ENCODE measurements around the gene EXOC4. TPM values are rescaled to one million over a fixed set of nuclear protein-coding genes. Genes with fewer than 3 reads are reported as not detected.

EXOC4 gene
- total and polyA plus RNA-seq, 2 of the 8 experiments (the other 6 are each of a cell fraction or from before 2014, with no cell fraction given), result 27.0 to 67.3 TPM

GRCh38 chr7:133706016-133706415, 453.1 kb downstream of the EXOC4 start:
- H3K4me3 ChIP-seq (ENCODE audit: extremely low read depth in 1 of 4, insufficient read depth in 2 of 4, low read depth in 3 of 4, low read length in 4 of 4), result no peak overlapping the region
- no peak overlapping the region for H2BK5ac ChIP-seq (ENCODE audit: low read depth, low read length)
- WGBS, 2 experiments (ENCODE audit: extremely low coverage in 1 of 2, insufficient coverage in 1 of 2, insufficient read length in 1 of 2, insufficient replicate concordance in 2 of 2, low coverage in 1 of 2, low lambda C conversion rate in 2 of 2, missing lambda C conversion rate in 1 of 2), result 87% methylated on average over 1 of the region's 1 CpG; no CpG with 5 or more reads in 1 of the 2 experiments
- H3K9ac ChIP-seq (replicated peaks in 1 of 4; ENCODE audit: extremely low read depth in 1 of 4, low read depth in 3 of 4, low read length in 3 of 4), result no peak overlapping the region
- no peaks in the 10 kb centered on the region for H3K4me1 ChIP-seq (replicated peaks in 1 of 4; ENCODE audit: control insufficient read depth in 3 of 4, insufficient read depth in 4 of 4, low read length in 3 of 4)
- no peak overlapping the region for H4K91ac ChIP-seq (replicated peaks; ENCODE audit: insufficient read length, low read length)
- H3K4me2 ChIP-seq (ENCODE audit: insufficient read depth in 1 of 2, low read depth in 2 of 2, low read length in 2 of 2), result no peak overlapping the region
- H3K23ac ChIP-seq (ENCODE audit: insufficient read length), result no peak overlapping the region
- H3K9me3 ChIP-seq (ENCODE audit: insufficient read depth in 2 of 2, low read depth in 1 of 2, low read length in 1 of 2), result no peaks in the 10 kb centered on the region
- H4K5ac ChIP-seq (ENCODE audit: insufficient read length, low read depth, low read length), result no peak overlapping the region
- no peak overlapping the region for H2BK12ac ChIP-seq (ENCODE audit: low read depth, low read length)
- H3K56ac ChIP-seq (replicated peaks; ENCODE audit: insufficient read length, low read depth, low read length), result no peak overlapping the region
- DNase-seq (ENCODE audit: low read depth in 1 of 2, low spot score in 2 of 2) (no peak), FAIRE-seq (no peak)
- no peak overlapping the region for H2AK5ac ChIP-seq (ENCODE audit: low read depth, low read length)
- no peaks in the 10 kb centered on the region for H3K23me2 ChIP-seq (ENCODE audit: low read depth, low read length)
- no peak overlapping the region for H2AFZ ChIP-seq (ENCODE audit: low read length)
- no peak overlapping the region for H3K4ac ChIP-seq (replicated peaks; ENCODE audit: insufficient read length, low read depth, low read length)
- no peaks in the 10 kb centered on the region for H3K36me3 ChIP-seq (ENCODE audit: control insufficient read depth in 2 of 4, insufficient read depth in 4 of 4, low read length in 3 of 4)
- no peak overlapping the region for H3K27ac ChIP-seq (ENCODE audit: low read depth, low read length)
- no peak overlapping the region for H4K8ac ChIP-seq (ENCODE audit: extremely low read depth, insufficient read depth, low read length)
- H4K20me1 ChIP-seq (replicated peaks in 1 of 2; ENCODE audit: control insufficient read depth in 1 of 2, insufficient read depth in 2 of 2, low read length in 2 of 2), result no peaks in the 10 kb centered on the region
- H2BK120ac ChIP-seq (replicated peaks; ENCODE audit: low read depth, low read length), result no peak overlapping the region
- H2BK20ac ChIP-seq (ENCODE audit: low read length), result no peak overlapping the region
- no peaks in the 10 kb centered on the region for H3K79me2 ChIP-seq (ENCODE audit: control insufficient read depth in 1 of 2, insufficient read depth in 2 of 2, low read length in 2 of 2)
- ChIA-PET CTCF (ENCODE audit: partially characterized antibody) (no interaction called here), POLR2A (ENCODE audit: partially characterized antibody) (no interaction called here)
- H3K27me3 ChIP-seq (replicated peaks in 1 of 4; ENCODE audit: control insufficient read depth in 3 of 4, extremely low read depth in 1 of 4, insufficient read depth in 3 of 4, low read length in 3 of 4), result no peaks in the 10 kb centered on the region
- no peak overlapping the region for H3K18ac ChIP-seq (ENCODE audit: extremely low read depth, low read length)
- H3K79me1 ChIP-seq (ENCODE audit: low read depth, low read length), result no peaks in the 10 kb centered on the region
- H2BK15ac ChIP-seq (ENCODE audit: low read length), result no peak overlapping the region
- no peak overlapping the region for H3K14ac ChIP-seq (ENCODE audit: insufficient read length)
- TF ChIP-seq ATF2 (IDR thresholded peaks at IDR 0.05; ENCODE audit: low read length), result no peak
- TF ChIP-seq ZNF274 (IDR thresholded peaks at IDR 0.05; ENCODE audit: borderline replicate concordance, extremely low read depth, low read length), result no peak
- TF ChIP-seq RAD21 (IDR thresholded peaks at IDR 0.05 in 1 of 2, conservative IDR thresholded peaks at IDR 0.05 in 1 of 2; ENCODE audit: low read depth in 2 of 2, low read length in 2 of 2), result no peak
- TF ChIP-seq POLR2A (IDR thresholded peaks at IDR 0.05; ENCODE audit: control extremely low read depth in 1 of 2, low read depth in 2 of 2, low read length in 2 of 2), result no peak
- no peak for TF ChIP-seq PHF8 (conservative IDR thresholded peaks at IDR 0.05; ENCODE audit: low read depth, low read length)
- TF ChIP-seq SP2 (IDR thresholded peaks at IDR 0.05; ENCODE audit: low read length), result no peak
- TF ChIP-seq SIRT6 (IDR thresholded peaks at IDR 0.05; ENCODE audit: low read length), result no peak
- TF ChIP-seq MAFK (IDR thresholded peaks at IDR 0.05; ENCODE audit: low read depth, low read length), result no peak
- no peak for TF ChIP-seq TAF7 (optimal IDR thresholded peaks at IDR 0.05; ENCODE audit: borderline replicate concordance, low read depth, low read length)
- TF ChIP-seq KDM1A (IDR thresholded peaks at IDR 0.05; ENCODE audit: borderline replicate concordance, low read length), result no peak
- no peak for TF ChIP-seq BCL11A (IDR thresholded peaks at IDR 0.05; ENCODE audit: low read depth in 2 of 2, low read length in 2 of 2)
- no peak for TF ChIP-seq POLR2AphosphoS5 (IDR thresholded peaks at IDR 0.05; ENCODE audit: low read depth, low read length)
- TF ChIP-seq ASH2L (IDR thresholded peaks at IDR 0.05; ENCODE audit: low read length), result no peak
- no peak for TF ChIP-seq KDM5A (IDR thresholded peaks at IDR 0.05; ENCODE audit: low read length)
